SW480 (cell line): ENCODE measurements around the gene RRH.
A peak's percentile ranks its signal among the peaks of the same experiment; 100 is the strongest.
"Not testable (repeated sequence)": the region's sequence is repeated elsewhere in the genome, so short reads cannot be mapped to it uniquely, and the experiment has no call there.

Experiments
- DNase-seq: peaks from one replicate; pipeline ENCODE4 v3.0.0-alpha.2; 2016; ENCODE audit warnings: low spot score

The RRH gene

GRCh38 chr4:109846395-109847098 is 18.8 kb downstream of the RRH start:
- DNase-seq: no peak

- DNase-seq: no peak
Measured at GRCh38 chr4:109847896-109848442, 20.2 kb downstream of the RRH start, which contains the start of gene LRIT3. Gene LRIT3 (plus strand): TSS chr4:109848107. CDS start chr4:109848202, 95 bp downstream.

GRCh38 chr4:109848501-109848900 is 20.7 kb downstream of the RRH start:
- no peak for DNase-seq

- no peak for DNase-seq
Measured at GRCh38 chr4:109850601-109851000, 22.8 kb downstream of the RRH start.

- not testable (repeated sequence) for DNase-seq
Measured at GRCh38 chr4:109859426-109860300, 31.9 kb downstream of the RRH start.

- no peak for DNase-seq
Measured at GRCh38 chr4:109861271-109861670, 33.5 kb downstream of the RRH start.

GRCh38 chr4:109861916-109862511 is 34.2 kb downstream of the RRH start:
- DNase-seq: no peak

- DNase-seq: no peak
Measured at GRCh38 chr4:109864134-109864533, 36.4 kb downstream of the RRH start.

- DNase-seq: no peak
Measured at GRCh38 chr4:109870061-109870460, 42.3 kb downstream of the RRH start.

- DNase-seq: no peak
Measured at GRCh38 chr4:109872065-109872464, 44.3 kb downstream of the RRH start.

GRCh38 chr4:109872950-109873656 is 45.3 kb downstream of the RRH start:
- DNase-seq: no peak

- DNase-seq: peak; percentile 17
Measured at GRCh38 chr4:109873791-109874514, 46.2 kb downstream of the RRH start.

GRCh38 chr4:109875106-109875505 is 47.3 kb downstream of the RRH start:
- no peak for DNase-seq

GRCh38 chr4:109875553-109875952 is 47.8 kb downstream of the RRH start:
- DNase-seq: not testable (repeated sequence)

GRCh38 chr4:109876634-109877265 is 49.0 kb downstream of the RRH start:
- no peak for DNase-seq

- DNase-seq: no peak
Measured at GRCh38 chr4:109877400-109877799, 49.6 kb downstream of the RRH start.

- DNase-seq: no peak
Measured at GRCh38 chr4:109878355-109878754, 50.6 kb downstream of the RRH start.

- DNase-seq: no peak
Measured at GRCh38 chr4:109879081-109879480, 51.3 kb downstream of the RRH start.

- no peak for DNase-seq
Measured at GRCh38 chr4:109879636-109880314, 52.0 kb downstream of the RRH start.

- no peak for DNase-seq
Measured at GRCh38 chr4:109886303-109886702, 58.5 kb downstream of the RRH start.
